ENCODE data around the gene EVI5. TPM values are rescaled to one million over a fixed set of nuclear protein-coding genes. Genes with fewer than 3 reads are reported as not detected.
"Not testable (repeated sequence)": the region's sequence is repeated elsewhere in the genome, so short reads cannot be mapped to it uniquely, and the experiment has no call there.

The EVI5 gene
- polyA plus RNA-seq, 1 donor from 2014 or later: 8.5 TPM

- Histone ChIP-seq H3K9me2 (ENCODE audit: insufficient read depth, low read length) (no peaks in the 10 kb centered on the region), H3K4me3 (ENCODE audit: low read length) (no peak overlapping the region), H3K79me2 (replicated peaks; ENCODE audit: insufficient read depth, low read length) (no peaks in the 10 kb centered on the region), H3K27me3 (ENCODE audit: insufficient read depth, low read depth, low read length) (no peaks in the 10 kb centered on the region), H3K4me2 (ENCODE audit: low read length) (no peak overlapping the region), H3K27ac (ENCODE audit: low read length) (no peak overlapping the region), H3K36me3 (ENCODE audit: insufficient read depth, low read length) (no peaks in the 10 kb centered on the region), H3K9ac (ENCODE audit: low read length) (no peak overlapping the region), H4K20me1 (ENCODE audit: insufficient read depth) (no peaks in the 10 kb centered on the region), H3F3A (ENCODE audit: insufficient read depth, low read length, poor library complexity, severe bottlenecking) (no peaks in the 10 kb centered on the region), H2AFZ (ENCODE audit: low read depth, low read length) (no peak overlapping the region), H3K9me3 (ENCODE audit: low read length) (no peaks in the 10 kb centered on the region)
- TF ChIP-seq RAD21 (conservative IDR thresholded peaks at IDR 0.05) (no peak), SMC3 (conservative IDR thresholded peaks at IDR 0.05; ENCODE audit: poor library complexity) (no peak), EP300 (conservative IDR thresholded peaks at IDR 0.05; ENCODE audit: poor library complexity, severe bottlenecking) (no peak), CTCF (IDR thresholded peaks at IDR 0.05; ENCODE audit: poor library complexity, severe bottlenecking) (no peak), POLR2AphosphoS5 (IDR thresholded peaks at IDR 0.05) (no peak), TAF1 (IDR thresholded peaks at IDR 0.05; ENCODE audit: low read depth) (no peak), EZH2 (IDR thresholded peaks at IDR 0.05; ENCODE audit: borderline replicate concordance, insufficient read depth, low read length, poor library complexity, severe bottlenecking) (no peak), REST (IDR thresholded peaks at IDR 0.05; ENCODE audit: borderline replicate concordance) (no peak), MXI1 (conservative IDR thresholded peaks at IDR 0.05; ENCODE audit: poor library complexity, severe bottlenecking) (no peak)
Measured at GRCh38 chr1:92536211-92536979, 248.5 kb downstream of the EVI5 start.

GRCh38 chr1:92532371-92532770, 252.5 kb downstream of the EVI5 start:
- H3K9me2 ChIP-seq (ENCODE audit: insufficient read depth, low read length); H2AFZ ChIP-seq (ENCODE audit: low read depth, low read length); H3K27me3 ChIP-seq (ENCODE audit: insufficient read depth, low read depth, low read length); H3K4me3 ChIP-seq (ENCODE audit: low read length); H3K27ac ChIP-seq (ENCODE audit: low read length); H3F3A ChIP-seq (ENCODE audit: insufficient read depth, low read length, poor library complexity, severe bottlenecking); H3K9ac ChIP-seq (ENCODE audit: low read length); H3K4me2 ChIP-seq (ENCODE audit: low read length); H3K79me2 ChIP-seq (replicated peaks; ENCODE audit: insufficient read depth, low read length); H3K9me3 ChIP-seq (ENCODE audit: low read length); H4K20me1 ChIP-seq (ENCODE audit: insufficient read depth); H3K36me3 ChIP-seq (ENCODE audit: insufficient read depth, low read length): not testable (repeated sequence)

GRCh38 chr1:92531939-92532338, 253.0 kb downstream of the EVI5 start:
- not testable (repeated sequence) for H4K20me1 ChIP-seq (ENCODE audit: insufficient read depth); H3F3A ChIP-seq (ENCODE audit: insufficient read depth, low read length, poor library complexity, severe bottlenecking); H3K79me2 ChIP-seq (replicated peaks; ENCODE audit: insufficient read depth, low read length); H3K9me3 ChIP-seq (ENCODE audit: low read length); H3K9me2 ChIP-seq (ENCODE audit: insufficient read depth, low read length); H2AFZ ChIP-seq (ENCODE audit: low read depth, low read length); H3K27me3 ChIP-seq (ENCODE audit: insufficient read depth, low read depth, low read length); H3K4me3 ChIP-seq (ENCODE audit: low read length); H3K9ac ChIP-seq (ENCODE audit: low read length); H3K4me2 ChIP-seq (ENCODE audit: low read length); H3K27ac ChIP-seq (ENCODE audit: low read length); H3K36me3 ChIP-seq (ENCODE audit: insufficient read depth, low read length)
